ENCODE measurements around the gene NUAK1. TPM values are rescaled to one million over a fixed set of nuclear protein-coding genes. Genes with fewer than 3 reads are reported as not detected.

NUAK1 gene
- total and polyA plus RNA-seq, 4 donors: 2.9 to 14.1 (median 9.2) TPM

GRCh38 chr12:106113824-106114446 lies 24.8 kb downstream of the NUAK1 start:
- Histone ChIP-seq H3K4me1 (ENCODE audit: control insufficient read depth in 5 of 5, insufficient read depth in 5 of 5, low read length in 5 of 5) (peaks cover 20 to 58% (median 41%) of the 10 kb centered on the region in 5 donors), H3K9ac (ENCODE audit: insufficient read depth in 1 of 2, low read length in 2 of 2) (peak overlapping the region in 1 of 2 donors; percentile 28), H3K9me3 (ENCODE audit: control insufficient read depth in 4 of 4, insufficient read depth in 3 of 4, low read length in 3 of 4) (no peaks in the 10 kb centered on the region), H3K27ac (ENCODE audit: low read depth in 1 of 2, low read length in 1 of 2) (peak overlapping the region; percentile 55 to 82), H3K27me3 (ENCODE audit: control insufficient read depth in 3 of 3, insufficient read depth in 3 of 3, low read length in 2 of 3) (no peaks in the 10 kb centered on the region), H3K36me3 (ENCODE audit: control insufficient read depth in 4 of 4, insufficient read depth in 4 of 4, low read length in 4 of 4) (no peaks in the 10 kb centered on the region), H3K4me3 (no peak overlapping the region)
- DNase-seq: peak; percentile 58 to 90 (median 89)
- WGBS, 2 donors: 60 to 72% methylated on average over 10 of the region's 10 CpGs
- TF ChIP-seq, protein P1, sequence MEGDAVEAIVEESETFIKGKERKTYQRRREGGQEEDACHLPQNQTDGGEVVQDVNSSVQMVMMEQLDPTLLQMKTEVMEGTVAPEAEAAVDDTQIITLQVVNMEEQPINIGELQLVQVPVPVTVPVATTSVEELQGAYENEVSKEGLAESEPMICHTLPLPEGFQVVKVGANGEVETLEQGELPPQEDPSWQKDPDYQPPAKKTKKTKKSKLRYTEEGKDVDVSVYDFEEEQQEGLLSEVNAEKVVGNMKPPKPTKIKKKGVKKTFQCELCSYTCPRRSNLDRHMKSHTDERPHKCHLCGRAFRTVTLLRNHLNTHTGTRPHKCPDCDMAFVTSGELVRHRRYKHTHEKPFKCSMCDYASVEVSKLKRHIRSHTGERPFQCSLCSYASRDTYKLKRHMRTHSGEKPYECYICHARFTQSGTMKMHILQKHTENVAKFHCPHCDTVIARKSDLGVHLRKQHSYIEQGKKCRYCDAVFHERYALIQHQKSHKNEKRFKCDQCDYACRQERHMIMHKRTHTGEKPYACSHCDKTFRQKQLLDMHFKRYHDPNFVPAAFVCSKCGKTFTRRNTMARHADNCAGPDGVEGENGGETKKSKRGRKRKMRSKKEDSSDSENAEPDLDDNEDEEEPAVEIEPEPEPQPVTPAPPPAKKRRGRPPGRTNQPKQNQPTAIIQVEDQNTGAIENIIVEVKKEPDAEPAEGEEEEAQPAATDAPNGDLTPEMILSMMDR (IDR thresholded peaks at IDR 0.05; ENCODE audit: control extremely low read depth, extremely low read depth): no peak
- peak; percentile 44 for ATAC-seq (ENCODE audit: insufficient read depth, low FRiP score)

- DNase-seq: no peak
- Histone ChIP-seq H3K4me3 (no peak overlapping the region), H3K27me3 (ENCODE audit: control insufficient read depth in 3 of 3, insufficient read depth in 3 of 3, low read length in 2 of 3) (no peaks in the 10 kb centered on the region), H3K36me3 (ENCODE audit: control insufficient read depth in 4 of 4, insufficient read depth in 4 of 4, low read length in 4 of 4) (no peaks in the 10 kb centered on the region), H3K27ac (ENCODE audit: low read depth in 1 of 2, low read length in 1 of 2) (peak overlapping the region; percentile 71 to 82), H3K4me1 (ENCODE audit: control insufficient read depth in 5 of 5, insufficient read depth in 5 of 5, low read length in 5 of 5) (peaks cover 20 to 60% (median 41%) of the 10 kb centered on the region in 5 donors), H3K9ac (ENCODE audit: insufficient read depth in 1 of 2, low read length in 2 of 2) (peak overlapping the region in 1 of 2 donors; percentile 28), H3K9me3 (ENCODE audit: control insufficient read depth in 4 of 4, insufficient read depth in 3 of 4, low read length in 3 of 4) (no peaks in the 10 kb centered on the region)
- TF ChIP-seq, protein P1 (IDR thresholded peaks at IDR 0.05; ENCODE audit: control extremely low read depth, extremely low read depth): no peak
- ATAC-seq (ENCODE audit: insufficient read depth, low FRiP score): no peak
- 42 to 46% methylated on average over 1 of the region's 1 CpG for WGBS, 2 donors
Measured at GRCh38 chr12:106113446-106113823, 25.3 kb downstream of the NUAK1 start.

- TF ChIP-seq, protein P1 (IDR thresholded peaks at IDR 0.05; ENCODE audit: control extremely low read depth, extremely low read depth): no peak
- Histone ChIP-seq H3K9me3 (ENCODE audit: control insufficient read depth in 4 of 4, insufficient read depth in 3 of 4, low read length in 3 of 4) (no peaks in the 10 kb centered on the region), H3K4me1 (ENCODE audit: control insufficient read depth in 5 of 5, insufficient read depth in 5 of 5, low read length in 5 of 5) (peaks cover 23 to 61% (median 41%) of the 10 kb centered on the region in 5 donors), H3K9ac (ENCODE audit: insufficient read depth in 1 of 2, low read length in 2 of 2) (no peak overlapping the region), H3K27ac (ENCODE audit: low read depth in 1 of 2, low read length in 1 of 2) (peak overlapping the region; percentile 71 to 82), H3K36me3 (ENCODE audit: control insufficient read depth in 4 of 4, insufficient read depth in 4 of 4, low read length in 4 of 4) (no peaks in the 10 kb centered on the region), H3K4me3 (no peak overlapping the region), H3K27me3 (ENCODE audit: control insufficient read depth in 3 of 3, insufficient read depth in 3 of 3, low read length in 2 of 3) (no peaks in the 10 kb centered on the region)
- 50 to 59% methylated on average over 6 of the region's 6 CpGs for WGBS, 2 donors
- DNase-seq: no peak
- ATAC-seq (ENCODE audit: insufficient read depth, low FRiP score): peak; percentile 28
Measured at GRCh38 chr12:106113042-106113441, 25.7 kb downstream of the NUAK1 start.
